ENCODE data around the gene DNAJA3. TPM values are rescaled to one million over a fixed set of nuclear protein-coding genes. Genes with fewer than 3 reads are reported as not detected.

Gene DNAJA3
- total and polyA plus RNA-seq, 9 of the 15 experiments (the other 6 are each of a cell fraction or from before 2014, with no cell fraction given) = 8.1 to 105 (median 79.0) TPM

DNA sequence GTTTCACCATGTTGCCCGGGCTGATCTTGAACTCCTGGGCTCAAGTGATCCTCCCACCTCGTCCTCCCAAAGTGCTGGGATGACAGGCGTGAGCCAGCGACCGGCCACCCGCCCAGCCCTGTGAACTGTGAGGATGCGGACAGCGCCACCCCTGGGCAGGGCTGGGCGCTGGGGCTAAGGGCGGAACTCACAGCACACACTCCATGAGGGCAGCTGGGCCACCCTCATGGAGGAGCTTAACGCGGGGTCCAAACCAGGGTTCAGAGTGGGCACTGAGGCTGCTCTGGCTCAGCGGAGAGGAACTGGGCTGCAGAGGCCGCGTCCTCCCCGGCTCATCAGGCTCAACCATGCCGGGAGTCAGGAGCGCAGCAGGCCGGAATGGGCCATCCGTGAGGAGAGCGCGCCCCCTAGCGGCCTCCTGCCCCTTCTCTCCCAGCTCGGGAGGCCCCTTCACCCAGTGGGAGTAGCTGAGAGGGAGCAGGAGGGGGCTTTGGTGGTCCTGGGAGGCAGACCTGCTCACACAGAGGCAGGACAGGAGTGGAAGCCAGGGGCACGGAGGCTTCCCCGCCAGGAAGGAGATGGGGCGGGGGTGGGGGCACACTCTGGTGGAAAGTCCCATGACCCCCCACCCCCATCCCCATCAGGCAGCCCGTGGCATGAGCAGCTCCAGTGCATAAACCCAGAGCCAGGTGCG, 23.1 kb upstream of the DNAJA3 start (continued):
- TF ChIP-seq, protein P1, sequence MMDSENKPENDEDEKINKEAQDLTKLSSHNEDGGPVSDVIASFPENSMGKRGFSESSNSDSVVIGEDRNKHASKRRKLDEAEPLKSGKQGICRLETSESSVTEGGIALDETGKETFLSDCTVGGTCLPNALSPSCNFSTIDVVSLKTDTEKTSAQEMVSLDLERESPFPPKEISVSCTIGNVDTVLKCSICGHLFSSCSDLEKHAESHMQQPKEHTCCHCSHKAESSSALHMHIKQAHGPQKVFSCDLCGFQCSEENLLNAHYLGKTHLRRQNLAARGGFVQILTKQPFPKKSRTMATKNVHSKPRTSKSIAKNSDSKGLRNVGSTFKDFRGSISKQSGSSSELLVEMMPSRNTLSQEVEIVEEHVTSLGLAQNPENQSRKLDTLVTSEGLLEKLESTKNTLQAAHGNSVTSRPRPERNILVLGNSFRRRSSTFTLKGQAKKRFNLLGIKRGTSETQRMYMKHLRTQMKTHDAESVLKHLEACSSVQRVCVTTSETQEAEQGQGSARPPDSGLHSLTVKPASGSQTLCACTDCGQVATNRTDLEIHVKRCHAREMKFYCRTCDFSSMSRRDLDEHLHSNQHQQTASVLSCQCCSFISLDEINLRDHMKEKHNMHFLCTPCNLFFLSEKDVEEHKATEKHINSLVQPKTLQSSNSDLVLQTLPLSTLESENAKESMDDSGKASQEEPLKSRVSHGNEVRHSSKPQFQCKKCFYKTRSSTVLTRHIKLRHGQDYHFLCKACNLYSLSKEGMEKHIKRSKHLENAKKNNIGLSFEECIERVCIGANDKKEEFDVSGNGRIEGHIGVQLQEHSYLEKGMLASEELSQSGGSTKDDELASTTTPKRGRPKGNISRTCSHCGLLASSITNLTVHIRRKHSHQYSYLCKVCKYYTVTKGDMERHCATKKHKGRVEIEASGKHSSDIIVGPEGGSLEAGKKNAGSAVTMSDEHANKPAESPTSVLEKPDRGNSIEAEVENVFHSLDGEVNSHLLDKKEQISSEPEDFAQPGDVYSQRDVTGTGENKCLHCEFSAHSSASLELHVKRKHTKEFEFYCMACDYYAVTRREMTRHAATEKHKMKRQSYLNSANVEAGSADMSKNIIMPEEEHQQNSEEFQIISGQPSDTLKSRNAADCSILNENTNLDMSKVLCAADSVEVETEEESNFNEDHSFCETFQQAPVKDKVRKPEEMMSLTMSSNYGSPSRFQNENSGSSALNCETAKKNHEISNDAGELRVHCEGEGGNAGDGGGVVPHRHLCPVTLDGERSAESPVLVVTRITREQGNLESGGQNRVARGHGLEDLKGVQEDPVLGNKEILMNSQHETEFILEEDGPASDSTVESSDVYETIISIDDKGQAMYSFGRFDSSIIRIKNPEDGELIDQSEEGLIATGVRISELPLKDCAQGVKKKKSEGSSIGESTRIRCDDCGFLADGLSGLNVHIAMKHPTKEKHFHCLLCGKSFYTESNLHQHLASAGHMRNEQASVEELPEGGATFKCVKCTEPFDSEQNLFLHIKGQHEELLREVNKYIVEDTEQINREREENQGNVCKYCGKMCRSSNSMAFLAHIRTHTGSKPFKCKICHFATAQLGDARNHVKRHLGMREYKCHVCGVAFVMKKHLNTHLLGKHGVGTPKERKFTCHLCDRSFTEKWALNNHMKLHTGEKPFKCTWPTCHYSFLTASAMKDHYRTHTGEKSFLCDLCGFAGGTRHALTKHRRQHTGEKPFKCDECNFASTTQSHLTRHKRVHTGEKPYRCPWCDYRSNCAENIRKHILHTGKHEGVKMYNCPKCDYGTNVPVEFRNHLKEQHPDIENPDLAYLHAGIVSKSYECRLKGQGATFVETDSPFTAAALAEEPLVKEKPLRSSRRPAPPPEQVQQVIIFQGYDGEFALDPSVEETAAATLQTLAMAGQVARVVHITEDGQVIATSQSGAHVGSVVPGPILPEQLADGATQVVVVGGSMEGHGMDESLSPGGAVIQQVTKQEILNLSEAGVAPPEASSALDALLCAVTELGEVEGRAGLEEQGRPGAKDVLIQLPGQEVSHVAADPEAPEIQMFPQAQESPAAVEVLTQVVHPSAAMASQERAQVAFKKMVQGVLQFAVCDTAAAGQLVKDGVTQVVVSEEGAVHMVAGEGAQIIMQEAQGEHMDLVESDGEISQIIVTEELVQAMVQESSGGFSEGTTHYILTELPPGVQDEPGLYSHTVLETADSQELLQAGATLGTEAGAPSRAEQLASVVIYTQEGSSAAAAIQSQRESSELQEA (IDR thresholded peaks at IDR 0.05; ENCODE audit: low read depth) = no peak
- no peak for TF ChIP-seq ZKSCAN3 (CRISPR knock-in tag; IDR thresholded peaks at IDR 0.05)
- no peak for TF ChIP-seq ZNF212 (CRISPR knock-in tag; IDR thresholded peaks at IDR 0.05)
- TF ChIP-seq L3MBTL2 (IDR thresholded peaks at IDR 0.05) = peak; percentile 57; the same call in 1 of the 2 replicates
- no peak for TF ChIP-seq CEBPG (CRISPR knock-in tag; IDR thresholded peaks at IDR 0.05)
- TF ChIP-seq CEBPG (tag; conservative IDR thresholded peaks at IDR 0.05 in 1 of 2, IDR thresholded peaks at IDR 0.05 in 1 of 2) = no peak
- TF ChIP-seq HCFC1 (IDR thresholded peaks at IDR 0.05; ENCODE audit: low read depth, low read length) = no peak; the same call in 1 of the 2 replicates
- TF ChIP-seq SETDB1 (IDR thresholded peaks at IDR 0.05; ENCODE audit: low read length) = no peak
- no peak for TF ChIP-seq TGIF2 (CRISPR knock-in tag; IDR thresholded peaks at IDR 0.05)
- no peak for TF ChIP-seq ZNF586 (CRISPR knock-in tag; conservative IDR thresholded peaks at IDR 0.05)
- TF ChIP-seq, protein P2, sequence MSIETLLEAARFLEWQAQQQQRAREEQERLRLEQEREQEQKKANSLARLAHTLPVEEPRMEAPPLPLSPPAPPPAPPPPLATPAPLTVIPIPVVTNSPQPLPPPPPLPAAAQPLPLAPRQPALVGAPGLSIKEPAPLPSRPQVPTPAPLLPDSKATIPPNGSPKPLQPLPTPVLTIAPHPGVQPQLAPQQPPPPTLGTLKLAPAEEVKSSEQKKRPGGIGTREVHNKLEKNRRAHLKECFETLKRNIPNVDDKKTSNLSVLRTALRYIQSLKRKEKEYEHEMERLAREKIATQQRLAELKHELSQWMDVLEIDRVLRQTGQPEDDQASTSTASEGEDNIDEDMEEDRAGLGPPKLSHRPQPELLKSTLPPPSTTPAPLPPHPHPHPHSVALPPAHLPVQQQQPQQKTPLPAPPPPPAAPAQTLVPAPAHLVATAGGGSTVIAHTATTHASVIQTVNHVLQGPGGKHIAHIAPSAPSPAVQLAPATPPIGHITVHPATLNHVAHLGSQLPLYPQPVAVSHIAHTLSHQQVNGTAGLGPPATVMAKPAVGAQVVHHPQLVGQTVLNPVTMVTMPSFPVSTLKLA (conservative IDR thresholded peaks at IDR 0.05) = peak in 1 of 2 experiments; percentile 58; a peak in 2 of 4 replicates
- TF ChIP-seq CBX1 (IDR thresholded peaks at IDR 0.05; ENCODE audit: low read depth) = peak; percentile 62; the same call in 1 of the 2 replicates
- TF ChIP-seq NFIX (CRISPR knock-in tag; IDR thresholded peaks at IDR 0.05; ENCODE audit: low read depth) = no peak
- TF ChIP-seq FOXA3 (CRISPR knock-in tag; conservative IDR thresholded peaks at IDR 0.05 in 1 of 2, IDR thresholded peaks at IDR 0.05 in 1 of 2) = peak in 1 of 2 experiments; percentile 40; a peak in 1 of 4 replicates
- no peak for TF ChIP-seq FUS (optimal IDR thresholded peaks at IDR 0.05; ENCODE audit: low read depth, low read length)
- TF ChIP-seq ZNF316 (IDR thresholded peaks at IDR 0.05) = peak; percentile 79
- no peak for TF ChIP-seq ZNF551 (CRISPR knock-in tag; IDR thresholded peaks at IDR 0.05)
- TF ChIP-seq, protein P3, sequence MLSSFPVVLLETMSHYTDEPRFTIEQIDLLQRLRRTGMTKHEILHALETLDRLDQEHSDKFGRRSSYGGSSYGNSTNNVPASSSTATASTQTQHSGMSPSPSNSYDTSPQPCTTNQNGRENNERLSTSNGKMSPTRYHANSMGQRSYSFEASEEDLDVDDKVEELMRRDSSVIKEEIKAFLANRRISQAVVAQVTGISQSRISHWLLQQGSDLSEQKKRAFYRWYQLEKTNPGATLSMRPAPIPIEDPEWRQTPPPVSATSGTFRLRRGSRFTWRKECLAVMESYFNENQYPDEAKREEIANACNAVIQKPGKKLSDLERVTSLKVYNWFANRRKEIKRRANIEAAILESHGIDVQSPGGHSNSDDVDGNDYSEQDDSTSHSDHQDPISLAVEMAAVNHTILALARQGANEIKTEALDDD (IDR thresholded peaks at IDR 0.05) = no peak
